ENCODE data around the gene SURF6.
"Not testable (repeated sequence)": the region's sequence is repeated elsewhere in the genome, so short reads cannot be mapped to it uniquely, and the experiment has no call there.

SURF6 gene

GRCh38 chr9:133284362-133284761 is 51.6 kb downstream of the SURF6 start:
- no peak overlapping the region for H3K4me3 ChIP-seq (ENCODE audit: low read length)
- no peak for TF ChIP-seq ZNF274 (IDR thresholded peaks at IDR 0.05; ENCODE audit: low read depth, low read length)

- not testable (repeated sequence) for H3K4me3 ChIP-seq (ENCODE audit: low read length)
Observed at GRCh38 chr9:133283255-133284032, 52.5 kb downstream of the SURF6 start.

DNA sequence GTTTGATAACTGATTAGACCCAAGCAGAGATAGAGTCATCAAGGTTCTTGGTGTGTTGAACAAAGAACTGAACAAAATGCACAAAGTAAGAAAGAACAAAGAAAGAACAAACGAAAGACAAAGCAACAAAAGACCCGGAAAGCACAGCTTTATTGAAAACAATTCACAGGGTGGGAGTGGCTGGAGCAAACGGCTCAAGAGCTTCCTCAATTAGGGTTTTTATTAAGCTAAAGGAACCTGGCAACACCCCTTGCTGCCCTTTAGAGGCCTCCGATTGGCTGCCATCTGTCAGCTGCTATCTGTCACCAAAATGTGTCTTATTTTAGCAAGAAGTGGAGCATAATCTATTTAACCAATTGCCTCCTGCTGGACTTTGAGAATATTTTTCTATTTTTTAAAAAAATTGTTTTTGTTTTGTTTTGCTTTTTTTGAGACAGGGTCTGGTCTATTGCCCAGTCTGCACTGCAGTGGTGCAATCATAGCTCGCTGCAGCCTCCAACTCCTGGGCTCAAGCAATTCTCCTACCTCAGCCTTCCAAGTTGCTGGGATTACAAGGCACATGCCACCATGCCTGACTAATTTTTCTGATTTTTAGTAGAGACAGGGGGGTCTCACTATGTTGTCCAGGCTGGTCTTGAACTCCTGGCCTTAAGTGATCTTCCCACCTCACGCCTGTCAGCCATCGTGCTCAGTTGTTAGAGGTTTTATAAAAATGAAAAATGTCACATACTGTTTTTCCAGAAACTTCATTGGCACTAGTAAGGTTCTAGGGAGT is 53.3 kb downstream of the SURF6 start:
- H3K4me3 ChIP-seq (ENCODE audit: low read length) = no peak overlapping the region
- TF ChIP-seq ZNF274 (IDR thresholded peaks at IDR 0.05; ENCODE audit: low read depth, low read length) = no peak

- no peak for TF ChIP-seq ZNF274 (IDR thresholded peaks at IDR 0.05; ENCODE audit: low read depth, low read length)
- H3K4me3 ChIP-seq (ENCODE audit: low read length) = no peak overlapping the region
Observed at GRCh38 chr9:133280392-133280791, 55.6 kb downstream of the SURF6 start.
